Neural cell (in vitro differentiated cells): ENCODE results near the gene SYNE3.

ENCODE experiments used
- CTCF ChIP-seq: fragments of 450-650 bp; IDR thresholded peaks from 2 replicates; pipeline ENCODE4 v1.5.1; 2014; ENCODE audit warnings: antibody characterized with exemption, mild to moderate bottlenecking, moderate library complexity; ENCODE audit not compliant: poor library complexity, severe bottlenecking
- TAF1 ChIP-seq: IDR thresholded peaks from 2 replicates; pipeline ENCODE4 v1.6.1; 2012; ENCODE audit warnings: low read depth

- TF ChIP-seq CTCF, result no peak
- TF ChIP-seq TAF1, result no peak
These were observed 41.5 kb downstream of the SYNE3 start for GRCh38 chr14:95474941-95475340.
